Mesenchymal stem cell (in vitro differentiated cells and primary cell): ENCODE measurements around the gene ZNF641.

Source experiments
- DNase-seq: peaks from one replicate; pipeline ENCODE4 v3.0.0-alpha.2; 2013
- H2AFZ ChIP-seq: one replicate; pipeline ENCODE4 v1.6.1; 2013; ENCODE audit warnings: low read depth, mild to moderate bottlenecking, control low read depth, inconsistent platforms, low read length, moderate library complexity
- H2AK5ac ChIP-seq: 2 replicates; pipeline ENCODE4 v1.6.1; 2013; ENCODE audit warnings: low read length, moderate library complexity, mild to moderate bottlenecking, inconsistent platforms; ENCODE audit not compliant: severe bottlenecking
- H2BK120ac ChIP-seq: one replicate; pipeline ENCODE4 v1.6.1; 2013; ENCODE audit warnings: low read depth, mild to moderate bottlenecking, inconsistent platforms, low read length, moderate library complexity
- H2BK12ac ChIP-seq, 2 experiments: one replicate each; pipeline ENCODE4 v1.6.1; 2013; ENCODE audit warnings: inconsistent platforms in 2 of 2, low read length in 2 of 2, mild to moderate bottlenecking in 2 of 2, moderate library complexity in 2 of 2, control low read depth in 1 of 2
- H2BK15ac ChIP-seq: one replicate; pipeline ENCODE4 v1.6.1; 2013; ENCODE audit warnings: mild to moderate bottlenecking, low read depth, inconsistent platforms; ENCODE audit not compliant: poor library complexity, severe bottlenecking
- H2BK5ac ChIP-seq: 2 replicates; pipeline ENCODE4 v1.6.1; 2013; ENCODE audit warnings: low read depth, mild to moderate bottlenecking, low read length, control low read depth, inconsistent platforms; ENCODE audit not compliant: poor library complexity, severe bottlenecking
- H3K14ac ChIP-seq, 2 experiments: one replicate each; pipeline ENCODE4 v1.6.1; 2013; ENCODE audit warnings: inconsistent platforms in 2 of 2, low read length in 2 of 2, control low read depth in 1 of 2, mild to moderate bottlenecking in 1 of 2, moderate library complexity in 1 of 2
- H3K18ac ChIP-seq, 2 experiments: one replicate each; pipeline ENCODE4 v1.6.1; 2013; ENCODE audit warnings: inconsistent platforms in 2 of 2, low read length in 2 of 2, control low read depth in 1 of 2, low read depth in 1 of 2, mild to moderate bottlenecking in 1 of 2
- H3K23ac ChIP-seq, 2 experiments: one replicate each; pipeline ENCODE4 v1.6.1; 2013; ENCODE audit warnings: inconsistent platforms in 2 of 2, low read length in 2 of 2, mild to moderate bottlenecking in 2 of 2, moderate library complexity in 2 of 2, control low read depth in 1 of 2
- H3K27ac ChIP-seq: 2 replicates; pipeline ENCODE4 v1.5.1; 2013; ENCODE audit warnings: mild to moderate bottlenecking, moderate library complexity, low read length, control low read depth, inconsistent platforms; ENCODE audit not compliant: poor library complexity, severe bottlenecking
- H3K27me3 ChIP-seq, 2 experiments: 2 replicates each; pipeline versions ENCODE4 v1.6.1 to v1.7.0; 2013; ENCODE audit warnings: low read length in 2 of 2, mild to moderate bottlenecking in 2 of 2, moderate library complexity in 2 of 2, control low read depth in 1 of 2, inconsistent platforms in 1 of 2; ENCODE audit not compliant: control insufficient read depth in 1 of 2, insufficient read depth in 1 of 2
- H3K36me3 ChIP-seq, 2 experiments: 2 replicates each; pipeline versions ENCODE4 v1.6.1 to v1.7.0; 2013; ENCODE audit warnings: low read length in 2 of 2, control low read depth in 1 of 2, inconsistent platforms in 1 of 2, low read depth in 1 of 2, mild to moderate bottlenecking in 1 of 2; ENCODE audit not compliant: insufficient read depth in 2 of 2, control insufficient read depth in 1 of 2
- H3K4ac ChIP-seq, 2 experiments: one replicate each; pipeline ENCODE4 v1.6.1; 2013; ENCODE audit warnings: inconsistent platforms in 2 of 2, low read length in 2 of 2, mild to moderate bottlenecking in 2 of 2, moderate library complexity in 2 of 2, control low read depth in 1 of 2, low read depth in 1 of 2
- H3K4me1 ChIP-seq: 2 replicates; pipeline ENCODE4 v1.6.1; 2013; ENCODE audit warnings: low read depth, low read length, control low read depth; ENCODE audit not compliant: control insufficient read depth, insufficient read depth
- H3K4me2 ChIP-seq: 2 replicates; pipeline ENCODE4 v1.6.1; 2013; ENCODE audit warnings: low read length, mild to moderate bottlenecking, inconsistent platforms; ENCODE audit not compliant: poor library complexity, severe bottlenecking
- H3K4me3 ChIP-seq, 2 experiments: 2 replicates each; pipeline versions ENCODE4 v1.5.1 to v1.7.0; 2013; ENCODE audit warnings: low read length in 2 of 2, mild to moderate bottlenecking in 2 of 2, control low read depth in 1 of 2, low read depth in 1 of 2; ENCODE audit not compliant: insufficient read depth in 1 of 2
- H3K79me1 ChIP-seq: replicated peaks from 2 replicates; pipeline ENCODE4 v1.6.1; 2013; ENCODE audit warnings: mild to moderate bottlenecking, control low read depth, low read length, inconsistent platforms; ENCODE audit not compliant: poor library complexity, severe bottlenecking
- H3K9ac ChIP-seq: 2 replicates; pipeline ENCODE4 v1.7.0; 2013; ENCODE audit warnings: mild to moderate bottlenecking, low read length, moderate library complexity
- H3K9me3 ChIP-seq: 2 replicates; pipeline ENCODE4 v1.7.0; 2013; ENCODE audit warnings: mild to moderate bottlenecking, low read length; ENCODE audit not compliant: control insufficient read depth
- H4K8ac ChIP-seq: one replicate; pipeline ENCODE4 v1.6.1; 2013; ENCODE audit warnings: inconsistent platforms, mild to moderate bottlenecking, low read length, moderate library complexity
- H4K91ac ChIP-seq: one replicate; pipeline ENCODE4 v1.6.1; 2013; ENCODE audit warnings: mild to moderate bottlenecking, low read length, inconsistent platforms
- WGBS: methylation state at CpG from one replicate; pipeline ENCODE4 v1.1.7; 2013; ENCODE audit warnings: mixed read lengths; 5-methylcytosine and 5-hydroxymethylcytosine counted together

The ZNF641 gene

GRCh38 chr12:48342980-48343379 lies 7.7 kb downstream of the ZNF641 start:
- H3K18ac ChIP-seq: no peak overlapping the region
- WGBS: 94% methylated on average over 8 of the region's 8 CpGs
- no peak overlapping the region for H3K4me2 ChIP-seq
- no peak overlapping the region for H2BK5ac ChIP-seq
- no peaks in the 10 kb centered on the region for H3K4me1 ChIP-seq
- H3K27me3 ChIP-seq: no peaks in the 10 kb centered on the region
- H2BK12ac ChIP-seq: no peak overlapping the region
- no peak overlapping the region for H4K91ac ChIP-seq
- no peak overlapping the region for H3K4ac ChIP-seq
- H3K14ac ChIP-seq: no peak overlapping the region
- no peaks in the 10 kb centered on the region for H3K9me3 ChIP-seq
- no peak overlapping the region for H3K4me3 ChIP-seq
- no peak overlapping the region for H3K23ac ChIP-seq
- H4K8ac ChIP-seq: no peak overlapping the region
- no peak overlapping the region for H3K27ac ChIP-seq
- no peak for DNase-seq
- peaks cover 28 to 59% of the 10 kb centered on the region in 2 experiments for H3K36me3 ChIP-seq
- H2BK120ac ChIP-seq: no peak overlapping the region
- peaks cover 2% of the 10 kb centered on the region for H3K79me1 ChIP-seq
- no peak overlapping the region for H3K9ac ChIP-seq
- no peak overlapping the region for H2AK5ac ChIP-seq
- H2BK15ac ChIP-seq: no peak overlapping the region
- no peak overlapping the region for H2AFZ ChIP-seq

- Histone ChIP-seq H3K18ac (no peak overlapping the region), H2AFZ (no peak overlapping the region), H3K9ac (no peak overlapping the region), H3K27ac (no peak overlapping the region), H2BK5ac (no peak overlapping the region), H4K91ac (no peak overlapping the region), H2BK12ac (no peak overlapping the region), H3K36me3 (peaks cover 14 to 42% of the 10 kb centered on the region in 2 experiments), H2BK15ac (no peak overlapping the region), H3K4ac (no peak overlapping the region), H3K14ac (no peak overlapping the region), H3K4me1 (no peaks in the 10 kb centered on the region), H4K8ac (no peak overlapping the region), H3K79me1 (no peaks in the 10 kb centered on the region), H3K23ac (no peak overlapping the region), H3K27me3 (no peaks in the 10 kb centered on the region), H3K4me2 (no peak overlapping the region), H3K9me3 (no peaks in the 10 kb centered on the region), H2BK120ac (no peak overlapping the region), H2AK5ac (no peak overlapping the region), H3K4me3 (no peak overlapping the region)
- 75% methylated on average over 1 of the region's 2 CpGs for WGBS
- DNase-seq: no peak
Observed at GRCh38 chr12:48340943-48341342, 9.8 kb downstream of the ZNF641 start.

DNA sequence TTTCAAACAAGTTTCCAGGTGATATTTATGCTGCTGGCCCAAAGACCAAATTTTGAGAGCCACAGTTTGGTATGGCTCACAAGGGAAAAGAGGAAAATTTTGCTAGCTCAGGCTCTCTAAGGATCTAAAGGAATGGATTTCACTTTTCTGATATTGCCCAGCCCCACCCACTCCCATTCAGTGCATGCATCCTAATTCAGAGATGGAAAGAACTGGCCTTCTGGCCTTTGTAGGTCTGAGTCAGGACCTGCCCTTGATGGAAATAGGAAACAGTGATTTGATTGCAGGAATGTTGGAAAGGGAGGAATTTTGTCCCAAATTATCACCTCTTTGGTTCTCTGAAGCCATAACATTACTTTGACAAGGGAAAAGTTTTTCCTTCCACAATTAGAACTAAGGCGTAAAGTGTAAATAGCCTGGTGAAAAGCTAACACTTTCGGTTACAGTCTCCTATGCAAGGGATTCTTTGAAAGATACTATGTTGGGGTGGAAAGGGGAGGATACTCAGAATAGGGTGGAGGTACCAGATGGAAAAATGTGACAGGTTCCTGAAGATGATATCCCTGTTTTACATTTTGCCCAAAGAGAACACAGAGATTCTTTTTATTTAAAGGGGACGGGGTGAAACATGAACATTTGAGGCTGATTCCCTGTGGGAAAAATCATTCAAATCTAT lies 11.1 kb downstream of the ZNF641 start:
- DNase-seq: no peak
- no peak overlapping the region for H3K27ac ChIP-seq
- no peak overlapping the region for H3K4ac ChIP-seq
- no peak overlapping the region for H3K4me3 ChIP-seq
- H2AFZ ChIP-seq: no peak overlapping the region
- no peak overlapping the region for H3K14ac ChIP-seq
- H3K23ac ChIP-seq: no peak overlapping the region
- H3K27me3 ChIP-seq: no peaks in the 10 kb centered on the region
- H3K36me3 ChIP-seq: peaks cover 12 to 31% of the 10 kb centered on the region in 2 experiments
- no peak overlapping the region for H4K91ac ChIP-seq
- no peak overlapping the region for H3K9ac ChIP-seq
- no peak overlapping the region for H2BK12ac ChIP-seq
- H2BK5ac ChIP-seq: no peak overlapping the region
- H3K18ac ChIP-seq: no peak overlapping the region
- no peak overlapping the region for H2BK15ac ChIP-seq
- no peaks in the 10 kb centered on the region for H3K4me1 ChIP-seq
- H3K79me1 ChIP-seq: no peaks in the 10 kb centered on the region
- no peak overlapping the region for H4K8ac ChIP-seq
- no peaks in the 10 kb centered on the region for H3K9me3 ChIP-seq
- no peak overlapping the region for H2AK5ac ChIP-seq
- no peak overlapping the region for H2BK120ac ChIP-seq
- WGBS: 95% methylated on average over 2 of the region's 3 CpGs
- no peak overlapping the region for H3K4me2 ChIP-seq

DNA sequence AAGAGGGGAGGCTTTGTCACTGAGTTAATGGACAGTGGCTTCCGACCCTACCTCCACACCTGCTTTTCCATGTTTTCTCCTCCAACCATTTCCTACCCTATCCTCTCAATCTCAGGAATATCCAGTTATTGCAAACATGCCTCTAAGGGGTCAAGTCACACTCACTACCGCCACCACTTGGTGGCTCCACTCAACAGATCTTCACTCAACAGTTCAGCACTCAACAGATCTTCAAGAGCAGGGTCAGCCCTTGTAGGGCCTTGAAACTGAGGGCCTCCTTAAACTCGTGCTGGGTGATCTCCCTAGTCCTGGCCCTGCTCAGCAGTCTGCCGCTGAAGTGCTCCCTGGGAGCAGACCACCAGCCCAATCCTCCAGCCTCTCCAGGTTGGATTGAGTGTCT lies 14.2 kb downstream of the ZNF641 start:
- H2AFZ ChIP-seq: no peak overlapping the region
- H3K27ac ChIP-seq: no peak overlapping the region
- H3K9ac ChIP-seq: no peak overlapping the region
- no peaks in the 10 kb centered on the region for H3K27me3 ChIP-seq
- H3K4ac ChIP-seq: no peak overlapping the region
- H3K36me3 ChIP-seq: peaks cover 0 to under 1% of the 10 kb centered on the region in 2 experiments
- no peak overlapping the region for H4K91ac ChIP-seq
- H2BK15ac ChIP-seq: no peak overlapping the region
- no peak overlapping the region for H3K4me2 ChIP-seq
- no peak for DNase-seq
- no peak overlapping the region for H2BK12ac ChIP-seq
- H3K79me1 ChIP-seq: no peaks in the 10 kb centered on the region
- 65% methylated on average over 4 of the region's 4 CpGs for WGBS
- H3K14ac ChIP-seq: peak overlapping the region in 1 of 2 experiments; percentile 36
- H3K18ac ChIP-seq: no peak overlapping the region
- no peak overlapping the region for H2BK120ac ChIP-seq
- H3K4me1 ChIP-seq: no peaks in the 10 kb centered on the region
- H3K4me3 ChIP-seq: no peak overlapping the region
- H3K9me3 ChIP-seq: no peaks in the 10 kb centered on the region
- no peak overlapping the region for H3K23ac ChIP-seq
- no peak overlapping the region for H2BK5ac ChIP-seq
- no peak overlapping the region for H2AK5ac ChIP-seq
- no peak overlapping the region for H4K8ac ChIP-seq
